Caco-2 (cell line): ENCODE results near the gene LRRTM4. TPM values are rescaled to one million over a fixed set of nuclear protein-coding genes. Genes with fewer than 3 reads are reported as not detected.

Experiments used
- BruUV-seq: library from RNA; stranded (reverse); fragments of 400-500 nt; replicated peaks from 2 replicates; lab custom pipeline; 2021; lab: Mats Ljungman, UMichigan
- CTCF ChIA-PET: fragments of 300-600 bp; sonication (Branson Sonifier 250); formaldehyde crosslinking; loops from one replicate; lab custom pipeline; 2022; ENCODE audit warnings: antibody characterized with exemption; lab: Charles Lee
- POLR2A ChIA-PET: fragments of 300-600 bp; sonication (Branson Sonifier 250); formaldehyde crosslinking; loops from one replicate; lab custom pipeline; 2022; ENCODE audit warnings: antibody characterized with exemption; lab: Charles Lee
- DNase-seq, 2 experiments: peaks; one replicate each; pipeline versions ENCODE4 v3.0.0 to v3.0.0-alpha.2; 2020 to 2022
- H3K27me3 ChIP-seq: replicated peaks from 2 replicates; pipeline ENCODE4 v1.6.0; 2011; ENCODE audit warnings: low read length; ENCODE audit not compliant: control insufficient read depth, insufficient read depth
- H3K36me3 ChIP-seq: 2 replicates; pipeline ENCODE4 v1.5.1; 2011; ENCODE audit warnings: low read length; ENCODE audit not compliant: control insufficient read depth, insufficient read depth
- H3K4me1 ChIP-seq: fragments of 250-450 bp; sonication (Bioruptor Pico); 2 replicates; pipeline ENCODE4 v1.5.1; 2020; ENCODE audit warnings: mild to moderate bottlenecking
- H3K4me3 ChIP-seq: 2 replicates; pipeline ENCODE4 v1.5.1; 2011; ENCODE audit warnings: low read depth, mild to moderate bottlenecking, control low read depth, low read length
- H3K9me3 ChIP-seq: fragments of 250-450 bp; sonication (Bioruptor Pico); 2 replicates; pipeline ENCODE4 v1.5.1; 2020; ENCODE audit warnings: mild to moderate bottlenecking, moderate library complexity
- H3K27ac Mint-ChIP-seq: one replicate; pipeline ENCODE4 v1.8.0; 2022; ENCODE audit warnings: mixed read lengths; ENCODE audit not compliant: unreplicated experiment
- H3K27me3 Mint-ChIP-seq: one replicate; pipeline ENCODE4 v1.8.0; 2022; ENCODE audit warnings: mixed read lengths; ENCODE audit not compliant: insufficient read depth, unreplicated experiment
- H3K36me3 Mint-ChIP-seq: one replicate; pipeline ENCODE4 v1.8.0; 2022; ENCODE audit warnings: mild to moderate bottlenecking, mixed read lengths; ENCODE audit not compliant: insufficient read depth, unreplicated experiment
- H3K4me1 Mint-ChIP-seq: one replicate; pipeline ENCODE4 v1.8.0; 2022; ENCODE audit warnings: low read depth, mixed read lengths; ENCODE audit not compliant: unreplicated experiment
- H3K4me3 Mint-ChIP-seq: one replicate; pipeline ENCODE4 v1.8.0; 2022; ENCODE audit warnings: mild to moderate bottlenecking, moderate library complexity, mixed read lengths; ENCODE audit not compliant: unreplicated experiment
- H3K9me3 Mint-ChIP-seq: one replicate; pipeline ENCODE4 v1.8.0; 2022; ENCODE audit warnings: mixed read lengths; ENCODE audit not compliant: unreplicated experiment
- intact Hi-C: fragments of 100-400 bp; cut with micrococcal nuclease; formaldehyde crosslinking; loops from one replicate; pipeline ENCODE4 v1.10.0; 2022; ENCODE audit not compliant: unreplicated experiment
- total RNA-seq: library from RNA; stranded (reverse); gene quantifications from 2 replicates; pipeline ENCODE4 v1.2.3, GENCODE V29; 2022
- TF ChIP-seq, protein P1 (sequence below), 2 experiments: fragments of 200-600 bp in 1 of 2; IDR thresholded peaks; 1 replicate in 1 of 2; 2 replicates in 1 of 2; pipeline versions ENCODE4 v1.5.1 to v1.8.0; 2011 to 2022; ENCODE audit warnings: antibody characterized with exemption in 1 of 2, control low read depth in 1 of 2, inconsistent platforms in 1 of 2, low read depth in 1 of 2, low read length in 1 of 2, mild to moderate bottlenecking in 1 of 2, moderate library complexity in 1 of 2; ENCODE audit not compliant: insufficient read depth in 1 of 2, severe bottlenecking in 1 of 2, unreplicated experiment in 1 of 2

Gene LRRTM4
- total RNA-seq, 1 experiment from 2014 or later = 0.32 TPM

DNA sequence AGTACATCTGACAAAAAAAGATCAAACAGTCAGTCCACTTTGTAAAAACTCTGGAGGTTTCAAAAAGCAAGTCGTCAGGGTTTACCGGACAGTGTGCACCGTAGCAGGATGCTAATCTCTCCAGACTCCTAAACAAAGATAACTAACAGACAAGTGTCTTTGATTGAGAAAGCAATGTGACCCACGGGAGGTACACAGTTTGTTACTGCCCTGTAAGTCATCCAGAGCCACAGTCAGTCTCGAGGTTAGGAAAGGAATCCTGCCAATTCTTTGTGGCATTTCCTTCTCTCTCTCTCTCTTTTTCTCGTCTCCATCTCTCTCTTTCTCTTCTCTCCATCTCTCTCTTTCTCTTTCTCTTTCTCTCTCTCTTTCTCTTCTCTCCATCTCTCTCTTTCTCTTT is 42.8 kb downstream of the LRRTM4 start:
- ChIA-PET POLR2A (no interaction called here), CTCF (no interaction called here)
- no TSS peak for BruUV-seq
- Mint-ChIP-seq H3K4me3 (no peak overlapping the region), H3K27ac (no peak overlapping the region), H3K36me3 (no peaks in the 10 kb centered on the region), H3K27me3 (peaks cover 6% of the 10 kb centered on the region), H3K9me3 (peaks cover 10% of the 10 kb centered on the region), H3K4me1 (no peaks in the 10 kb centered on the region)
- H3K27me3 ChIP-seq = no peaks in the 10 kb centered on the region
- intact Hi-C loops = loop anchor here (5.0 kb wide), 1 partner anchor 48 kb away; no protein-coding TSS in a partner anchor
- H3K4me3 ChIP-seq = no peak overlapping the region
- no peaks in the 10 kb centered on the region for H3K4me1 ChIP-seq
- no peaks in the 10 kb centered on the region for H3K36me3 ChIP-seq
- no peak for DNase-seq
- 0 out of 2 replicates have a peak, but pooled peaks cover 4% of the 10 kb centered on the region for H3K9me3 ChIP-seq
- TF ChIP-seq, protein P1, sequence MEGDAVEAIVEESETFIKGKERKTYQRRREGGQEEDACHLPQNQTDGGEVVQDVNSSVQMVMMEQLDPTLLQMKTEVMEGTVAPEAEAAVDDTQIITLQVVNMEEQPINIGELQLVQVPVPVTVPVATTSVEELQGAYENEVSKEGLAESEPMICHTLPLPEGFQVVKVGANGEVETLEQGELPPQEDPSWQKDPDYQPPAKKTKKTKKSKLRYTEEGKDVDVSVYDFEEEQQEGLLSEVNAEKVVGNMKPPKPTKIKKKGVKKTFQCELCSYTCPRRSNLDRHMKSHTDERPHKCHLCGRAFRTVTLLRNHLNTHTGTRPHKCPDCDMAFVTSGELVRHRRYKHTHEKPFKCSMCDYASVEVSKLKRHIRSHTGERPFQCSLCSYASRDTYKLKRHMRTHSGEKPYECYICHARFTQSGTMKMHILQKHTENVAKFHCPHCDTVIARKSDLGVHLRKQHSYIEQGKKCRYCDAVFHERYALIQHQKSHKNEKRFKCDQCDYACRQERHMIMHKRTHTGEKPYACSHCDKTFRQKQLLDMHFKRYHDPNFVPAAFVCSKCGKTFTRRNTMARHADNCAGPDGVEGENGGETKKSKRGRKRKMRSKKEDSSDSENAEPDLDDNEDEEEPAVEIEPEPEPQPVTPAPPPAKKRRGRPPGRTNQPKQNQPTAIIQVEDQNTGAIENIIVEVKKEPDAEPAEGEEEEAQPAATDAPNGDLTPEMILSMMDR (IDR thresholded peaks at IDR 0.05; ENCODE audit: insufficient read depth in 1 of 2, low read depth in 1 of 2, low read length in 1 of 2, severe bottlenecking in 1 of 2, unreplicated experiment in 1 of 2) = no peak

DNA sequence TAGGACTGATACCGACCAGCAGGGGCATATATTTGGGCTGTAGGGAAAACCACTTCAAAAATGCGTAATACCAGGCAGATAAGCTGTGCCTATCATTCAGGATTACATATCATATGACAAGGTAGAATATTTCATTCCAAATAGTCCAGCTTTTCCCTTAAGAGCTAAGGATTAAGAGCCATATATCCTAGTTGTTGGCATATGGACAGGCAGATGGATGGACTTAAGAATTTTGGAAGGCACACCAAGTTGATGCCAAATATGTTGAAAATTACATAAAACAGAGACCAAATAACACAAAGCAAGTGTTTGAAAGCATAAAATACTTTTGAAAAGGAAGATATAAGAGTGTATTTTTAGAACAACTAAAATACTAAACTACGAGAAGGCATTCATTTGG is 52.1 kb downstream of the LRRTM4 start:
- no peaks in the 10 kb centered on the region for H3K9me3 ChIP-seq
- CTCF ChIA-PET = no interaction called here
- Mint-ChIP-seq H3K4me1 (no peaks in the 10 kb centered on the region), H3K9me3 (no peaks in the 10 kb centered on the region), H3K36me3 (no peaks in the 10 kb centered on the region), H3K4me3 (no peak overlapping the region), H3K27me3 (peaks cover 4% of the 10 kb centered on the region), H3K27ac (no peak overlapping the region)
- POLR2A ChIA-PET = no interaction called here
- no peak overlapping the region for H3K4me3 ChIP-seq
- no TSS peak for BruUV-seq
- intact Hi-C loops = no loop called here
- TF ChIP-seq, protein P1 (IDR thresholded peaks at IDR 0.05; ENCODE audit: insufficient read depth in 1 of 2, low read depth in 1 of 2, low read length in 1 of 2, severe bottlenecking in 1 of 2, unreplicated experiment in 1 of 2) = peak in 1 of 2 experiments; percentile 13
- H3K27me3 ChIP-seq = no peaks in the 10 kb centered on the region
- no peak for DNase-seq
- H3K36me3 ChIP-seq = no peaks in the 10 kb centered on the region
- H3K4me1 ChIP-seq = no peaks in the 10 kb centered on the region

DNA sequence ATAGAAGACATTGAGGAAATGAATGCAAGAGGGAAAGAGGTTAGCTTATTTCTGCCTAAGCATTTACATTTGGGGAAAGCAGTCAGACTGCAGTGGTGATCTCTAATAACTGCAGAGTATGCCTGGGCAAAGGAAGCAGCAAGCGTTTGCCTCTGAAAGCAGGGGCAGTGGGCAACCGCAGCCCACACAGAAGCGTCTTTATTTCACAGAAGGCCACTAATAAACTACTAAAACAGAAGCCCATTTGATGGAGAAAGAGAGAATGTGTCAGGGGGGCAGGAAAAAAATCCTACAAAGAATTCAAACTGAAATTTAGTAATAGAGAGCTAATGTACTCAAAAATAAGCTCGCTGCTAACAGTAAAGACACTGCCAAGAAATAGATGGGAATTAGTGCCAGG is 53.1 kb downstream of the LRRTM4 start:
- BruUV-seq = no TSS peak
- Mint-ChIP-seq H3K4me3 (no peak overlapping the region), H3K4me1 (no peaks in the 10 kb centered on the region), H3K27ac (no peak overlapping the region), H3K27me3 (peaks cover 4% of the 10 kb centered on the region), H3K9me3 (no peaks in the 10 kb centered on the region), H3K36me3 (no peaks in the 10 kb centered on the region)
- TF ChIP-seq, protein P1 (IDR thresholded peaks at IDR 0.05; ENCODE audit: insufficient read depth in 1 of 2, low read depth in 1 of 2, low read length in 1 of 2, severe bottlenecking in 1 of 2, unreplicated experiment in 1 of 2) = no peak
- POLR2A ChIA-PET = no interaction called here
- Histone ChIP-seq H3K4me1 (no peaks in the 10 kb centered on the region), H3K27me3 (no peaks in the 10 kb centered on the region), H3K9me3 (no peaks in the 10 kb centered on the region), H3K4me3 (no peak overlapping the region), H3K36me3 (no peaks in the 10 kb centered on the region)
- intact Hi-C loops = no loop called here
- no peak for DNase-seq
- CTCF ChIA-PET = no interaction called here
